ENCODE measurements around the gene AMMECR1. TPM values are rescaled to one million over a fixed set of nuclear protein-coding genes. Genes with fewer than 3 reads are reported as not detected.

The AMMECR1 gene
- total and polyA plus RNA-seq, 7 donors: 0.69 to 2.4 (median 1.2) TPM

DNA sequence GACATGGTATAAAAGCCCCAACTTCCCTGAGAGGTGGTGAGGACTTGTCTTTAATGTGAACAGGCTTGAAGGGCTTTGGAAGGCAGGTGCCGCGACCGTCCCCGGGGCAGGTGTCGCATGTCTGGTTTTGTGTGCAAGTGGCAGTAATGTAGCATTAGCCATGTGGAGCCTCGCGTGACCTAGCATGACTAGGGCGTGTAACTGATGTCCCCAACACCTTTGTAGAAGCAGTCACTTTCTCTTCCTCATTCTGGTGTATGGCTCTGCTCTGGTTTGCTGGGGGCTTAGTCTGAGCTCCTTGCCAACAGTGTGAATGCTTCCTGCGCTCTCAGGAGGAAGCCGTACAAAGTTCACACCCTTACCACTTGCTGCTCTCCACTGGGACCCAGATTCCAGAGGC, 145.7 kb downstream of the AMMECR1 start:
- Histone ChIP-seq H3K36me3 (ENCODE audit: insufficient read depth in 1 of 2, low read depth in 1 of 2) (peaks cover 0 to 7% of the 10 kb centered on the region in 2 donors), H3K4me3 (no peak overlapping the region), H3K9me3 (no peaks in the 10 kb centered on the region), H3K4me1 (peaks cover 3% of the 10 kb centered on the region), H3K27me3 (ENCODE audit: insufficient read depth in 3 of 3, low read length in 2 of 3) (no peaks in the 10 kb centered on the region), H3K27ac (no peak overlapping the region)
- 87 to 100% (median 92%) methylated on average over 10 of the region's 10 CpGs for WGBS, 3 donors
- intact Hi-C loops (cut with DNase I): no loop called here
- TF ChIP-seq, protein P1, sequence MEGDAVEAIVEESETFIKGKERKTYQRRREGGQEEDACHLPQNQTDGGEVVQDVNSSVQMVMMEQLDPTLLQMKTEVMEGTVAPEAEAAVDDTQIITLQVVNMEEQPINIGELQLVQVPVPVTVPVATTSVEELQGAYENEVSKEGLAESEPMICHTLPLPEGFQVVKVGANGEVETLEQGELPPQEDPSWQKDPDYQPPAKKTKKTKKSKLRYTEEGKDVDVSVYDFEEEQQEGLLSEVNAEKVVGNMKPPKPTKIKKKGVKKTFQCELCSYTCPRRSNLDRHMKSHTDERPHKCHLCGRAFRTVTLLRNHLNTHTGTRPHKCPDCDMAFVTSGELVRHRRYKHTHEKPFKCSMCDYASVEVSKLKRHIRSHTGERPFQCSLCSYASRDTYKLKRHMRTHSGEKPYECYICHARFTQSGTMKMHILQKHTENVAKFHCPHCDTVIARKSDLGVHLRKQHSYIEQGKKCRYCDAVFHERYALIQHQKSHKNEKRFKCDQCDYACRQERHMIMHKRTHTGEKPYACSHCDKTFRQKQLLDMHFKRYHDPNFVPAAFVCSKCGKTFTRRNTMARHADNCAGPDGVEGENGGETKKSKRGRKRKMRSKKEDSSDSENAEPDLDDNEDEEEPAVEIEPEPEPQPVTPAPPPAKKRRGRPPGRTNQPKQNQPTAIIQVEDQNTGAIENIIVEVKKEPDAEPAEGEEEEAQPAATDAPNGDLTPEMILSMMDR (IDR thresholded peaks at IDR 0.05): no peak
- ATAC-seq (no peak), DNase-seq (no peak)

DNA sequence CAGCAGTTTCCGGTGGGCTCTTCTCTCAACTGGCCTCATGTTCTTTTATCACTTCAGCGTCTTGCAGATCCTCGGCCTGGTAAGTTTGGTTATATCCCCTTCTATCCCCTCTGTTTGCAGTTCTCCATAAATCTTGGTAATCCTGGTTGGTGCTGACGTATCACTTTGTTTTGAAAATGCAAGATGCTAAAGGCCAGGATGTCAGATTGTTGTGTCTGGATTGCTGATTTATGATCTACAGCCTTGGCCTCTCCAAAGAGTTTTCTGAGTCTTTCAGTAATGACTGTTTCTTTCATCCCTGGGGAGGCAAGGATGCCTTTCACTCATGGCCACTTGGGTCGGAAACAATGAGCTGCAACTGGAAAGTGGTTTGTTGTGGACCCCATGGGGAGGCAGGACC, 146.4 kb downstream of the AMMECR1 start:
- TF ChIP-seq, protein P1 (IDR thresholded peaks at IDR 0.05): no peak
- peaks cover 3% of the 10 kb centered on the region for H3K4me1 ChIP-seq
- no peak overlapping the region for H3K27ac ChIP-seq
- H3K36me3 ChIP-seq (ENCODE audit: insufficient read depth in 1 of 2, low read depth in 1 of 2): peaks cover 0 to 7% of the 10 kb centered on the region in 2 donors
- H3K4me3 ChIP-seq: no peak overlapping the region
- DNase-seq: no peak
- no peak for ATAC-seq
- WGBS, 3 donors: 78% methylated on average over 5 of the region's 5 CpGs
- intact Hi-C loops (cut with DNase I): no loop called here
- H3K27me3 ChIP-seq (ENCODE audit: insufficient read depth in 3 of 3, low read length in 2 of 3): no peaks in the 10 kb centered on the region
- no peaks in the 10 kb centered on the region for H3K9me3 ChIP-seq

DNA sequence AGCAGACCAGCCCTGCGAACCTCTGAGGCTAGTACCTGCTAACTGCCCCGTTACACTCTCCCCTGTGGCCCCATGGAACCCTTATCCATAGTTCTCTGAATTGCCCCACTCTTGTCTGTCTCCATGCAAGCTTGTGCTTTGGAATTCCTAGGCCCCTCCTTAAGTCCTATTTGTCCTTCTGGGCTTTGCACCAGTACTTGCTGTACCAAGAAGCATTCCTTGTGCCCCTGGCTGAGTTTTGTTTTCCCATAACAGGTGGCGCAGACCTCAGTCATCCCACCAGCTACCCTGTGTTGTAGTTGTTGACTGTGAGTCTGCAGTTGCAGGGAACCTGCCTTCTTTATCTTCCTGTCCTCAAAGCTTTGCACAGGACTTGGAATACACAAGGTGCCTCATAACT, 147.9 kb downstream of the AMMECR1 start:
- no peaks in the 10 kb centered on the region for H3K9me3 ChIP-seq
- H3K27ac ChIP-seq: no peak overlapping the region
- DNase-seq (no peak), ATAC-seq (peak in 2 of 4 donors; percentile 22 to 40)
- WGBS, 3 donors: 74 to 88% (median 85%) methylated on average over 1 to 3 of the region's 3 CpGs
- intact Hi-C loops (cut with DNase I): no loop called here
- TF ChIP-seq, protein P1 (IDR thresholded peaks at IDR 0.05): no peak
- H3K4me3 ChIP-seq: no peak overlapping the region
- peaks cover 3% of the 10 kb centered on the region for H3K4me1 ChIP-seq
- peaks cover 0 to 2% (median 0%) of the 10 kb centered on the region in 3 donors for H3K27me3 ChIP-seq (ENCODE audit: insufficient read depth in 3 of 3, low read length in 2 of 3)
- H3K36me3 ChIP-seq (ENCODE audit: insufficient read depth in 1 of 2, low read depth in 1 of 2): peaks cover 0 to 7% of the 10 kb centered on the region in 2 donors

DNA sequence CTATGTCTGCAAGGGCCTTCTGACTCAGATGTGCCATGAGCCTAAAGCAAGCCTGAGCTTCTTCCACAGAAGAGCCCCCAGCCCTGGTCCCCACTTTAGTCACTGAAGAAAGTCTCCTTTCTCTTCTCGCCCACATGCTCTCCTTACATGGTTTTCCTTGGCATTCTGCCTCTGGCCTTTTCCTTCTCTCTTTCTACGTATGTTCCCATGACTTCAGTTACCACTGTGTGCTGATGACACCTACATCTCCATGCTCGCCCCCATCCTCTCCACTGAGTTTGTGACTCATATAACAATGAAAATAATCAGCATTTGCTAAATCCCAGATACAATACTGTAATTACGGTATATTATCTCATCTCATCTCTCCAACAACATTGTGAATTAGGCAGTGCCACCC, 149.3 kb downstream of the AMMECR1 start:
- Histone ChIP-seq H3K4me1 (peaks cover 3% of the 10 kb centered on the region), H3K9me3 (no peaks in the 10 kb centered on the region), H3K27me3 (ENCODE audit: insufficient read depth in 3 of 3, low read length in 2 of 3) (peaks cover 0 to 2% (median 0%) of the 10 kb centered on the region in 3 donors), H3K27ac (no peak overlapping the region), H3K4me3 (no peak overlapping the region), H3K36me3 (ENCODE audit: insufficient read depth in 1 of 2, low read depth in 1 of 2) (peaks cover 0 to 7% of the 10 kb centered on the region in 2 donors)
- TF ChIP-seq, protein P1 (IDR thresholded peaks at IDR 0.05): no peak
- intact Hi-C loops (cut with DNase I): loop anchor here in 1 of 2 donors (10.0 kb wide), 1 partner anchor 146 kb away; the partner anchor contains the start of gene AMMECR1
- ATAC-seq (peak in 1 of 4 donors; percentile 3), DNase-seq (no peak)
- 70 to 97% (median 81%) methylated on average over 3 to 4 of the region's 4 CpGs for WGBS, 3 donors

DNA sequence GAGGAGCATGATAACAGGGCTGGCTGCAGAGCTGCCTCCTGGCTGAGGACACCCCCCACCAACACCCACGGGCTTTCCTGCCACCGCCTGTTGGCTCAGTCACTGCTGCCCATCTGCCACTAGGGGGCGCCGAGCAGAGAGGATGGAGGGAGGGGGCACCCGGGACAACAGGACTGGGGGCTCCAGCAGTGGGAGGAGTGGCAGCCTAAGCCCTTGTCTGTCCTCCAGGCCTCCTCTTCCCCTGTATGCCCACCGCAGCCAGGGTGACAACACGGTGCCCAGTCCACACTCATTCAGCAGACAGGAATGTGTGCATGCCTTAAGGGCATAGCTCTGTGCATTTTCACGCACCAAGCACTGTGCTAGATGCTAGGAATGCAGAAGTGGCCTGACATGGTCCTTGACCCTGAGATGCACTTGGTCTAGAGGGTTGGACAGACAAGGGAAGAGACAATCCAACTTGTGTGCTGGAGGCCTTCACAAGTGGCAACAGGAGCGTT, 149.9 kb downstream of the AMMECR1 start:
- Histone ChIP-seq H3K27me3 (ENCODE audit: insufficient read depth in 3 of 3, low read length in 2 of 3) (peaks cover 0 to 2% (median 0%) of the 10 kb centered on the region in 3 donors), H3K36me3 (ENCODE audit: insufficient read depth in 1 of 2, low read depth in 1 of 2) (peaks cover 0 to 7% of the 10 kb centered on the region in 2 donors), H3K4me3 (no peak overlapping the region), H3K9me3 (no peaks in the 10 kb centered on the region), H3K4me1 (peaks cover 3% of the 10 kb centered on the region), H3K27ac (no peak overlapping the region)
- WGBS, 3 donors: 34 to 72% (median 50%) methylated on average over 5 to 9 of the region's 9 CpGs
- DNase-seq: peak in 1 of 2 donors; percentile 60
- intact Hi-C loops (cut with DNase I): loop anchor here in 1 of 2 donors (10.0 kb wide), 1 partner anchor 147 kb away; the partner anchor contains the start of gene AMMECR1
- TF ChIP-seq, protein P1 (IDR thresholded peaks at IDR 0.05): peak; percentile 35
- ATAC-seq: peak; percentile 25 to 64 (median 34)

Measured in psoas muscle (tissue), 8 donors.